Sigmoid colon (tissue), 7 donors: Measurements from ENCODE around the gene GFPT1. TPM values are rescaled to one million over a fixed set of nuclear protein-coding genes. Genes with fewer than 3 reads are reported as not detected.

Experiments
- DNase-seq: peaks from one replicate; pipeline ENCODE4 v3.0.0-alpha.2; 2019
- H3K27ac ChIP-seq, 4 donors: fragments of 200-600 bp; sonication (generic); one replicate each; pipeline ENCODE4 v1.5.1; 2016 to 2019; ENCODE audit warnings: mild to moderate bottlenecking in 1 of 4
- H3K27me3 ChIP-seq, 3 donors: fragments of 200-600 bp; sonication (generic); one replicate each; pipeline ENCODE4 v1.5.1; 2019; ENCODE audit warnings: mild to moderate bottlenecking in 1 of 3
- H3K36me3 ChIP-seq, 4 donors: fragments of 200-600 bp; sonication (generic); one replicate each; pipeline ENCODE4 v1.5.1; 2016 to 2019
- H3K4me1 ChIP-seq, 4 donors: fragments of 200-600 bp; sonication (generic); one replicate each; pipeline ENCODE4 v1.5.1; 2017 to 2019
- H3K4me3 ChIP-seq, 4 donors: fragments of 200-600 bp; sonication (generic); one replicate each; pipeline ENCODE4 v1.5.1; 2017 to 2019; ENCODE audit warnings: mild to moderate bottlenecking in 2 of 4, moderate library complexity in 1 of 4
- H3K9me3 ChIP-seq, 4 donors: fragments of 200-600 bp in 3 of 4; sonication (generic) in 3 of 4; one replicate each; pipeline versions ENCODE4 v1.5.1 to v1.6.1; 2013 to 2019
- EP300 ChIP-seq, 4 donors: sonication (generic); formaldehyde crosslinking; IDR thresholded peaks; one replicate each; pipeline ENCODE4 v1.6.1; 2017; ENCODE audit warnings: antibody characterized with exemption in 4 of 4
- POLR2A ChIP-seq, 2 donors: fragments of 450-650 bp; IDR thresholded peaks; one replicate each; pipeline ENCODE4 v1.6.1; 2016; ENCODE audit warnings: antibody characterized with exemption in 2 of 2, mild to moderate bottlenecking in 2 of 2, moderate library complexity in 2 of 2
- POLR2AphosphoS5 ChIP-seq, 4 donors: sonication (generic); formaldehyde crosslinking; IDR thresholded peaks; one replicate each; pipeline ENCODE4 v1.6.1; 2017; ENCODE audit warnings: antibody characterized with exemption in 4 of 4
- WGBS, 2 donors: extraction: QIAGEN DNeasy Blood & Tissue Kit; methylation state at CpG; one replicate each; pipeline ENCODE4 v1.1.7; 2013; 5-methylcytosine and 5-hydroxymethylcytosine counted together
- intact Hi-C: fragments of 100-400 bp; cut with DNase I; formaldehyde crosslinking; loops from one replicate; pipeline ENCODE4 v1.15.1; 2023
- polyA plus RNA-seq, 3 donors: library from polyadenylated mRNA; stranded (reverse); fragments of 200-250 nt; gene quantifications; one replicate each; pipeline ENCODE4 v1.2.3, GENCODE V29; 2013
- total RNA-seq, 4 donors: library from RNA; depleted of rRNA; stranded (reverse); fragments of >200 nt; gene quantifications; one replicate each; pipeline ENCODE4 v1.1.0, GENCODE V29; 2016
- TF ChIP-seq, protein P1 (sequence below), 4 experiments: fragments of 450-650 bp in 3 of 4; fragments of 200-600 bp in 1 of 4; IDR thresholded peaks; one replicate each; pipeline ENCODE4 v1.5.1; 2016 to 2019; ENCODE audit warnings: antibody characterized with exemption in 4 of 4, mild to moderate bottlenecking in 3 of 4, moderate library complexity in 2 of 4
- donor health status: healthy with polysubstance abuse.
- donor health status: Bipolar disorder and iron deficiency.
- donor health status: healthy.

GFPT1 gene
- total and polyA plus RNA-seq, 7 donors = 14.5 to 45.5 (median 24.4) TPM

DNA sequence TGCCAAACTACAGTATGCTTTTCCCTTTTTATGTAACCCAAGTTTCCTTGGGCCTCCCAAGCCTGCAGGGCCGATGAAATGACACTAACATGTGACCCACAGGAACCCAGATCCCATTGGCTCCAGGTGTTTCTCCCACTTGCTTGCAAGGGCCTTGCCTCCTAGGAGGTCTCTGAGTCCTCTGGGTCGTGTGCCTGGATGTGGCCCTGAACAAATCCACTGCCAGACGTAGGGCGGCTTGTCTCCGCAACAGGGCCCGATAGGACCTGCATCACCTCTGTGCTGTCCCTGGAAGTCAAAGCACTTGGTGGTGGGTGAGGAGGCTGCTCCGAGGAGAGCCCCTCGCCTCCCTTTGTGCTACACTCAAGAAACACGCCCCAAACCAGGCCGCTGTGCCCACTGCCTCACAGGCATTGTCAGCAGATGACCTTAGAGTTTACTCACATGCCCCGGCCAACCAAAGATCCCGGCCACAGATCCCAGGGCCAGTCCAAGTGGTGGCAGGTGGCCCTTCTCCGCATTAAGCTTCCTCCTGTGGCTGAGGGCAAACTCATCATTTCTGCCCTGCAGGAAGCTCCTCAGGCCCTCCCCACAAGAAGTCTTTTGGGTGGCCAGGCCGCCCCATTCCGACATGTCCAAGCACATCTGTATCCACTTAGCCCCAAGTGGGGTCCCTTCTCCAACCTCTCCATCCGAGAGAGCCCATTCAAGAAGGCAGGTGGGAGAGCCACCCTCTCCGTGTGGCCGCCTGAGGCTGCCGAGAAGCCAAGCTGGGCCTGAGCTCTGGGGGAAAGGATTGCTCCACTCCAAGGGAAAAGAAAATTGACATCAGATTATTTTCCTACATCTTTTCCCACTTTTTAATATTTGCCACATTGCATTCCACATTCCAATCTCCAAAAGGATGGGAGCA is 76.7 kb downstream of the GFPT1 start:
- no peak for DNase-seq
- H3K4me1 ChIP-seq = peaks cover 0 to 65% (median 50%) of the 10 kb centered on the region in 4 donors

DNA sequence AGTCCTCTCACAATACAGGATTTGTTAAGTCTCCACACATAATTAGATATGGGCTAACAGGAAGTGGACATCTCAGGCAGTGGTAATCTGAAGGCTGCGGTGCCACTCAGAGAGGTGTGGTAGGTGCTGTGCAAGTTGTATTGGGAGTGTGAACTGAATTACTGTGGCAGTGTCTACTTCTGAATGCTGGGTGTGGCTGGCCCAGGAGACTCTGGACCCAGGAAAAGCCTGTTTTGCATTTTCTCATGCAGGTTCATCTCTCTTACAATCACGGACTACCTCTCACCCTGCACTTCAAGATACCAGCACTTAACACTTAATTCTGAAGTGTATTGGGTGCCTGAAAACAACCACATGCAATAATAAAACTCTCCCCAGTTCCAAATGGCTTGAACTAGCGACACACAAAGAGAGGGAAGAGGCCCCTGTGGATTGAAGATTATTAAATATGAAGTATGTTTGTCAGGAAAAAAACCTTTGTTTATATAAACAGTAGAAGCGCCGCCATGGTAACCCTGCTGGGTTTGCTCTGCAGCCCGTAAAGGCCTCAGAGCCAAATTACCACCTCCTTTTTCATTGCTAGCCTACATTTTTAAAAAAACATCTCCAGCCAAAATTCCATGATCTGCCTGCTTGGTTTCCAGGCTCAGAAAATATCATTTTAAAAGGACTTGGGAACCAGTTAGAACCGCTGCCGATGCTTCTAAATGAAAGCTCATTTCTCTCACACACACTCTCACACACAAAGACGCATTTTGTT is 77.5 kb downstream of the GFPT1 start:
- peak; percentile 81 for DNase-seq
- H3K4me3 ChIP-seq = no peak overlapping the region
- H3K27me3 ChIP-seq = no peaks in the 10 kb centered on the region
- 12 to 46% methylated on average over 9 of the region's 9 CpGs for WGBS, 2 donors
- H3K4me1 ChIP-seq = peaks cover 0 to 65% (median 50%) of the 10 kb centered on the region in 4 donors
- H3K27ac ChIP-seq = peak overlapping the region; percentile 80 to 90 (median 84)
- TF ChIP-seq POLR2A (IDR thresholded peaks at IDR 0.05) (no peak), POLR2AphosphoS5 (IDR thresholded peaks at IDR 0.05) (peak in 1 of 4 donors; percentile 50), EP300 (IDR thresholded peaks at IDR 0.05) (peak in 2 of 4 donors; percentile 14 to 21)
- no peaks in the 10 kb centered on the region for H3K9me3 ChIP-seq
- intact Hi-C loops = loop anchor here (5.0 kb wide), 5 partner anchors 57 to 367 kb away; partner anchors contain the start of gene GFPT1
- no peaks in the 10 kb centered on the region for H3K36me3 ChIP-seq

More for the DNA sequence above, 76.7 kb downstream of the GFPT1 start:
- H3K36me3 ChIP-seq = no peaks in the 10 kb centered on the region
- no peak for TF ChIP-seq EP300 (IDR thresholded peaks at IDR 0.05)
- TF ChIP-seq POLR2A (IDR thresholded peaks at IDR 0.05) = no peak
- TF ChIP-seq, protein P1, sequence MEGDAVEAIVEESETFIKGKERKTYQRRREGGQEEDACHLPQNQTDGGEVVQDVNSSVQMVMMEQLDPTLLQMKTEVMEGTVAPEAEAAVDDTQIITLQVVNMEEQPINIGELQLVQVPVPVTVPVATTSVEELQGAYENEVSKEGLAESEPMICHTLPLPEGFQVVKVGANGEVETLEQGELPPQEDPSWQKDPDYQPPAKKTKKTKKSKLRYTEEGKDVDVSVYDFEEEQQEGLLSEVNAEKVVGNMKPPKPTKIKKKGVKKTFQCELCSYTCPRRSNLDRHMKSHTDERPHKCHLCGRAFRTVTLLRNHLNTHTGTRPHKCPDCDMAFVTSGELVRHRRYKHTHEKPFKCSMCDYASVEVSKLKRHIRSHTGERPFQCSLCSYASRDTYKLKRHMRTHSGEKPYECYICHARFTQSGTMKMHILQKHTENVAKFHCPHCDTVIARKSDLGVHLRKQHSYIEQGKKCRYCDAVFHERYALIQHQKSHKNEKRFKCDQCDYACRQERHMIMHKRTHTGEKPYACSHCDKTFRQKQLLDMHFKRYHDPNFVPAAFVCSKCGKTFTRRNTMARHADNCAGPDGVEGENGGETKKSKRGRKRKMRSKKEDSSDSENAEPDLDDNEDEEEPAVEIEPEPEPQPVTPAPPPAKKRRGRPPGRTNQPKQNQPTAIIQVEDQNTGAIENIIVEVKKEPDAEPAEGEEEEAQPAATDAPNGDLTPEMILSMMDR (IDR thresholded peaks at IDR 0.05) = no peak
- no peak for TF ChIP-seq POLR2AphosphoS5 (IDR thresholded peaks at IDR 0.05)
- 86 to 87% methylated on average over 19 of the region's 19 CpGs for whole genome bisulfite sequencing, 2 donors
- peak overlapping the region; percentile 80 to 90 (median 84) for H3K27ac ChIP-seq
- H3K27me3 ChIP-seq = no peaks in the 10 kb centered on the region
- intact Hi-C loops = loop anchor here (5.0 kb wide), 1 partner anchor 77 kb away; the partner anchor contains the start of gene GFPT1
- no peak overlapping the region for H3K4me3 ChIP-seq
- no peaks in the 10 kb centered on the region for H3K9me3 ChIP-seq

DNA sequence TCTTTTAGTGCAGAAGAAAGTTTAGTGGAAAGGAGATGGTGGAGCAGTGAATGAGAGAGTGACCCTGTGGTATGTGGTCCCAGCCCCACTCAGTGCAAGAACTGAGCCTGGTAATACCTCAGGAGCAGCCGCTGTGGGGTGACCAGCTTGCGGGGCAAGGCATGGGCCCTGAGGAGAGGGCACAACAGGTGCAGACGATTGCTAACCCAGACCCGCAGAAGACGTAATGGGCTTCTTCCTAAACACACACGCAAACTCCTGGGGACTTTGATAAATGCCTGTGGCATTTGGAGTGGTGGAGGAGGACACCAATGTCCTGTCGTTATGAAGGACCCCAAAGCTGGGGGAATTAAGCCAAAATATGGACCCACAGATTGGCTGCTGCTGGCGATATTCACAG is 78.7 kb downstream of the GFPT1 start:
- intact Hi-C loops = loop anchor here (5.0 kb wide), 4 partner anchors 56 to 366 kb away; no protein-coding TSS in a partner anchor

DNA sequence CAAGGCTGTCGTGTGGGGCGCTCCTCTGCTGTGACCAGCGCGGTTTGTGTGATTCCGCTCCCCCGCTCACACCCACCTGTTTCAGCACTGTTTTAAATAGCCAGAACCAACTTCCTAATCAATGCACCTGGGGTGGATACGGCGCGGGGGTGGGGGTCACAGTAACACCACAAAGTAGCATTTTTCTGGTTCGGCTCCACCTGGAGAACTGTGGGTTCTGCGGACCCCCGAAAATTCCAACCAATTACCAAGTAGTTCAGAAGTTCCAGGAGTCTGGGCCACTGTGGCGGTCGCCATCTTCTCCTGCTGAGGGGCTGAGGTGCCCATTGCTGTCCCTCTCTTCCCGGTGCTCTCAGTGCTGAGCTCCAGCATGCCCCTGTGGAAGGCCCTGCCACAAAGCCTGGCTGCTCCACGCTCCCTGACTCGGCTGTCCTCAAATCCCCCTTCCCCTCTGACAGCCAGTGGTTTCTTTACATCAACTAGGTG is 79.4 kb downstream of the GFPT1 start:
- no peaks in the 10 kb centered on the region for H3K27me3 ChIP-seq
- H3K27ac ChIP-seq = peak overlapping the region; percentile 80 to 90 (median 84)
- TF ChIP-seq POLR2A (IDR thresholded peaks at IDR 0.05) (no peak), POLR2AphosphoS5 (IDR thresholded peaks at IDR 0.05) (no peak), EP300 (IDR thresholded peaks at IDR 0.05) (no peak)
- TF ChIP-seq, protein P1 (IDR thresholded peaks at IDR 0.05) = no peak
- peaks cover 0 to 65% (median 50%) of the 10 kb centered on the region in 4 donors for H3K4me1 ChIP-seq
- H3K36me3 ChIP-seq = no peaks in the 10 kb centered on the region
- no peak for DNase-seq
- intact Hi-C loops = loop anchor here (1.0 to 5.0 kb wide), 5 partner anchors 55 to 365 kb away; partner anchors contain the start of gene ANTXR1
- peak overlapping the region; percentile 46 to 64 (median 60) for H3K4me3 ChIP-seq
- 38 to 42% methylated on average over 17 of the region's 17 CpGs for WGBS, 2 donors
- peaks cover 0 to 3% (median 0%) of the 10 kb centered on the region in 4 donors for H3K9me3 ChIP-seq

More for the DNA sequence above, 78.7 kb downstream of the GFPT1 start:
- WGBS, 2 donors = 95 to 97% methylated on average over 8 of the region's 8 CpGs
- peaks cover 0 to 65% (median 50%) of the 10 kb centered on the region in 4 donors for H3K4me1 ChIP-seq
- TF ChIP-seq EP300 (IDR thresholded peaks at IDR 0.05) (no peak), POLR2AphosphoS5 (IDR thresholded peaks at IDR 0.05) (no peak), POLR2A (IDR thresholded peaks at IDR 0.05) (no peak)
- TF ChIP-seq, protein P1 (IDR thresholded peaks at IDR 0.05) = no peak
- no peak overlapping the region for H3K4me3 ChIP-seq
- no peaks in the 10 kb centered on the region for H3K36me3 ChIP-seq
- H3K9me3 ChIP-seq = peaks cover 0 to 3% (median 0%) of the 10 kb centered on the region in 4 donors
- peak overlapping the region; percentile 80 to 90 (median 84) for H3K27ac ChIP-seq
- H3K27me3 ChIP-seq = no peaks in the 10 kb centered on the region
- no peak for DNase-seq
